ENCODE measurements around the gene GALK2.

- TF ChIP-seq CTCF (IDR thresholded peaks at IDR 0.05) = no peak
- no peak for TF ChIP-seq POLR2AphosphoS5 (IDR thresholded peaks at IDR 0.05)
- no peak for TF ChIP-seq POLR2A (IDR thresholded peaks at IDR 0.05)
Observed at GRCh38 chr15:49282366-49282765, 112.3 kb downstream of the GALK2 start.
